DND-41 (cell line): ENCODE data around the gene TSPYL1.

Experiments
- ATAC-seq: fragments of 200-7000 bp; cut with Tn5 transposase; 3 replicates; pipeline ENCODE4 v1.9.1; 2021; ENCODE audit warnings: low read depth; ENCODE audit not compliant: insufficient read depth
- DNase-seq: peaks from one replicate; pipeline ENCODE4 v3.0.0-alpha.2; 2020
- H2AFZ ChIP-seq: 2 replicates; pipeline ENCODE4 v1.6.0; 2012; ENCODE audit warnings: low read depth, low read length
- H3K27ac ChIP-seq: 2 replicates; pipeline ENCODE4 v1.5.1; 2012; ENCODE audit warnings: low read length, inconsistent platforms
- H3K27me3 ChIP-seq: fragments of 200-600 bp; sonication (generic); 2 replicates; pipeline ENCODE4 v1.6.0; 2012; ENCODE audit warnings: low read length, mild to moderate bottlenecking, inconsistent platforms; ENCODE audit not compliant: insufficient read depth, poor library complexity
- H3K36me3 ChIP-seq: 2 replicates; pipeline ENCODE4 v1.5.1; 2012; ENCODE audit warnings: low read length, inconsistent platforms; ENCODE audit not compliant: insufficient read depth
- H3K4me1 ChIP-seq: 2 replicates; pipeline ENCODE4 v1.5.1; 2012; ENCODE audit warnings: mild to moderate bottlenecking, low read length; ENCODE audit not compliant: insufficient read depth
- H3K4me2 ChIP-seq: 2 replicates; pipeline ENCODE4 v1.6.0; 2012; ENCODE audit warnings: mild to moderate bottlenecking, moderate library complexity, low read length, inconsistent platforms; ENCODE audit not compliant: insufficient read depth
- H3K4me3 ChIP-seq, 2 experiments: fragments of 200-600 bp in 1 of 2; shearing (Covaris generic) in 1 of 2; 2 replicates each; pipeline ENCODE4 v1.5.1; 2012 to 2016; ENCODE audit warnings: inconsistent platforms in 2 of 2, low read length in 2 of 2, mild to moderate bottlenecking in 2 of 2, low read depth in 1 of 2, moderate library complexity in 1 of 2
- H3K79me2 ChIP-seq: 2 replicates; pipeline ENCODE4 v1.6.0; 2012; ENCODE audit warnings: low read length, inconsistent platforms; ENCODE audit not compliant: insufficient read depth
- H3K9ac ChIP-seq: 2 replicates; pipeline ENCODE4 v1.6.0; 2012; ENCODE audit warnings: low read depth, mild to moderate bottlenecking, inconsistent platforms, low read length, moderate library complexity
- H3K9me3 ChIP-seq: 2 replicates; pipeline ENCODE4 v1.5.1; 2012; ENCODE audit warnings: low read length, moderate library complexity, mild to moderate bottlenecking, inconsistent platforms; ENCODE audit not compliant: insufficient read depth, severe bottlenecking
- H4K20me1 ChIP-seq: 2 replicates; pipeline ENCODE4 v1.6.0; 2012; ENCODE audit warnings: low read length; ENCODE audit not compliant: insufficient read depth
- CTCF ChIP-seq: IDR thresholded peaks from 2 replicates; pipeline ENCODE4 v1.5.1; 2012; ENCODE audit warnings: borderline replicate concordance, low read length, moderate library complexity, mild to moderate bottlenecking; ENCODE audit not compliant: poor library complexity, severe bottlenecking; ENCODE audit errors: extremely low read depth
- EZH2 ChIP-seq: IDR thresholded peaks from 3 replicates; pipeline ENCODE4 v1.6.1; 2012; ENCODE audit warnings: borderline replicate concordance, low read depth, mild to moderate bottlenecking, moderate library complexity, low read length, inconsistent platforms; ENCODE audit not compliant: severe bottlenecking

TSPYL1 gene

GRCh38 chr6:116301104-116301503 lies 21.4 kb upstream of the TSPYL1 start:
- Histone ChIP-seq H3K79me2 (no peaks in the 10 kb centered on the region), H3K27ac (no peak overlapping the region), H3K9me3 (peaks cover 5% of the 10 kb centered on the region), H3K4me1 (no peaks in the 10 kb centered on the region), H3K4me2 (no peak overlapping the region), H4K20me1 (no peaks in the 10 kb centered on the region), H3K9ac (no peak overlapping the region), H3K27me3 (no peaks in the 10 kb centered on the region), H3K4me3 (no peak overlapping the region), H2AFZ (no peak overlapping the region), H3K36me3 (no peaks in the 10 kb centered on the region)
- TF ChIP-seq EZH2 = no peak
- TF ChIP-seq CTCF = no peak
- DNase-seq = no peak
- ATAC-seq = no peak

GRCh38 chr6:116300566-116300965 lies 20.8 kb upstream of the TSPYL1 start:
- H3K4me2 ChIP-seq = no peak overlapping the region
- no peak for TF ChIP-seq CTCF
- no peak for TF ChIP-seq EZH2
- no peaks in the 10 kb centered on the region for H3K79me2 ChIP-seq
- ATAC-seq (no peak), DNase-seq (no peak)
- no peak overlapping the region for H2AFZ ChIP-seq
- H3K4me3 ChIP-seq = no peak overlapping the region
- H3K9ac ChIP-seq = no peak overlapping the region
- no peaks in the 10 kb centered on the region for H4K20me1 ChIP-seq
- peaks cover 5% of the 10 kb centered on the region for H3K9me3 ChIP-seq
- H3K36me3 ChIP-seq = no peaks in the 10 kb centered on the region
- H3K4me1 ChIP-seq = no peaks in the 10 kb centered on the region
- H3K27ac ChIP-seq = no peak overlapping the region
- H3K27me3 ChIP-seq = no peaks in the 10 kb centered on the region

- Histone ChIP-seq H3K36me3 (no peaks in the 10 kb centered on the region), H3K9ac (no peak overlapping the region), H3K9me3 (peaks cover 5% of the 10 kb centered on the region), H3K27ac (no peak overlapping the region), H3K4me2 (no peak overlapping the region), H3K4me3 (no peak overlapping the region), H3K79me2 (no peaks in the 10 kb centered on the region), H4K20me1 (no peaks in the 10 kb centered on the region), H3K4me1 (no peaks in the 10 kb centered on the region), H3K27me3 (no peaks in the 10 kb centered on the region), H2AFZ (no peak overlapping the region)
- DNase-seq (no peak), ATAC-seq (no peak)
- TF ChIP-seq CTCF = no peak
- TF ChIP-seq EZH2 = no peak
Measured at GRCh38 chr6:116298973-116299372, 19.2 kb upstream of the TSPYL1 start.

GRCh38 chr6:116298273-116298672 lies 18.5 kb upstream of the TSPYL1 start:
- Histone ChIP-seq H4K20me1 (no peaks in the 10 kb centered on the region), H3K27ac (no peak overlapping the region), H3K9me3 (peaks cover 5% of the 10 kb centered on the region), H3K4me2 (no peak overlapping the region), H2AFZ (no peak overlapping the region), H3K27me3 (no peaks in the 10 kb centered on the region), H3K4me3 (no peak overlapping the region), H3K79me2 (no peaks in the 10 kb centered on the region), H3K36me3 (no peaks in the 10 kb centered on the region), H3K4me1 (no peaks in the 10 kb centered on the region), H3K9ac (no peak overlapping the region)
- ATAC-seq (no peak), DNase-seq (no peak)
- no peak for TF ChIP-seq EZH2
- TF ChIP-seq CTCF = no peak
